KMS-11 (cell line): ENCODE measurements around the gene RFXAP.

Experiments
- H2AFZ ChIP-seq: fragments of 200-600 bp; sonication (generic); 2 replicates; pipeline ENCODE4 v1.6.1; 2016; ENCODE audit warnings: antibody characterized with exemption, mixed run types, low read depth
- H3K27ac ChIP-seq: fragments of 200-600 bp; sonication (generic); 2 replicates; pipeline ENCODE4 v1.6.1; 2016; ENCODE audit warnings: mild to moderate bottlenecking, mixed run types
- H3K27me3 ChIP-seq: fragments of 200-600 bp; sonication (generic); 2 replicates; pipeline ENCODE4 v1.6.1; 2017; ENCODE audit warnings: mild to moderate bottlenecking, low read depth, mixed run types, moderate library complexity; ENCODE audit not compliant: insufficient read depth
- H3K36me3 ChIP-seq: fragments of 200-600 bp; sonication (generic); 2 replicates; pipeline ENCODE4 v1.6.1; 2017; ENCODE audit warnings: mild to moderate bottlenecking, mixed run types; ENCODE audit not compliant: insufficient read depth
- H3K4me1 ChIP-seq: fragments of 200-600 bp; sonication (generic); 2 replicates; pipeline ENCODE4 v1.6.1; 2016; ENCODE audit warnings: mild to moderate bottlenecking, low read depth, mixed run types; ENCODE audit not compliant: poor library complexity, severe bottlenecking
- H3K4me2 ChIP-seq: fragments of 200-600 bp; sonication (generic); 2 replicates; pipeline ENCODE4 v1.7.0; 2016; ENCODE audit warnings: mild to moderate bottlenecking, mixed run types
- H3K4me3 ChIP-seq: fragments of 200-600 bp; sonication (generic); IDR thresholded peaks from 2 replicates; pipeline ENCODE4 v1.6.1; 2017; ENCODE audit warnings: low read depth, low read length, mixed read lengths; ENCODE audit not compliant: insufficient read depth
- H3K79me2 ChIP-seq: fragments of 200-600 bp; sonication (generic); 2 replicates; pipeline ENCODE4 v1.6.1; 2016; ENCODE audit warnings: low read depth, mixed run types; ENCODE audit not compliant: insufficient read depth
- H3K9ac ChIP-seq: fragments of 200-600 bp; sonication (generic); 2 replicates; pipeline ENCODE4 v1.6.1; 2016; ENCODE audit warnings: mild to moderate bottlenecking, mixed run types
- H4K20me1 ChIP-seq: fragments of 200-600 bp; sonication (generic); 2 replicates; pipeline ENCODE4 v1.6.1; 2016; ENCODE audit warnings: mild to moderate bottlenecking, mixed run types; ENCODE audit not compliant: insufficient read depth
- CTCF ChIP-seq: fragments of 200-600 bp; sonication (generic); conservative IDR thresholded peaks from 2 replicates; pipeline ENCODE4 v1.6.1; 2017; ENCODE audit warnings: low read depth, mild to moderate bottlenecking, antibody characterized with exemption, low read length, moderate library complexity, mixed read lengths

RFXAP gene

DNA sequence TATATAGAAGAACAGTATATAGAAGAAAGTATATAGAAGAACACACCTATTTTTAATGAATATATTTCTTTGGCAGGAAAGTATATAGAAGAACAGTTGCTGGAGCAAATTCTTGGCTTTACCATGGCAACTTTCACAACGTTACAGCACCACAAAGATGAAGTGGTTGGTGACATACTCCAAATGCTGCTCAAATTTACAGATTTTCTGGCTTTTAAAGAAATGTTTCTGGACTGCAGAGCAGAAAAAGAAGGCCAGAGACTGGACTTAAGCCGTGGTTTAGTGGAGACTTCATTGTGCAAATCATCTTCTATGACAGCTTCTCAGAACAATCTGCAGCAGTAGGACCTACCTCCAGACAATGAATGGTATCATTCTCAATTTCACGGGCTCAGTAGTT, 24.3 kb upstream of the RFXAP start:
- TF ChIP-seq CTCF: no peak
- H3K79me2 ChIP-seq: no peaks in the 10 kb centered on the region
- no peak overlapping the region for H2AFZ ChIP-seq
- no peaks in the 10 kb centered on the region for H3K36me3 ChIP-seq
- no peak overlapping the region for H3K27ac ChIP-seq
- H3K4me2 ChIP-seq: no peak overlapping the region
- no peak overlapping the region for H3K4me3 ChIP-seq
- no peaks in the 10 kb centered on the region for H3K27me3 ChIP-seq
- H4K20me1 ChIP-seq: no peaks in the 10 kb centered on the region
- no peak overlapping the region for H3K9ac ChIP-seq
- H3K4me1 ChIP-seq: peaks cover 10% of the 10 kb centered on the region

DNA sequence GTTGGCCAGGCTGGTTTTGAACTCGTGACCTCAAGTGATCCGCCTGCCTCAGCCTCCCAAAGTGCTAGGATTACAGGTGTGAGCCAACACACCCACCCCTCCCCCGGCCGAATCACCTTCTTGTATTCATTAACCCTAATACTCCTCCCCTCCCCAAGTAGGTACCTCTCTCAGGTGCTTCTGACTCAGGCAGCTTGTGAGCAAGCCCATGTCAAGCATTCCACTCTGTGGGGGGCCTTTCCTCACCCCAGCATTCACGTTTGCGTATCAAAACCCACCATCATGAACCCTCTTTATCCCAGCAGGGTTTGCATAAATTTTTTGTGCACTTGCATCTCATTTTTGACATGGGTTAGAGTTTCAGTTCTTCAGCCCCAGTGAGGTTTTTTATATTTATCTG, 23.6 kb upstream of the RFXAP start:
- no peak overlapping the region for H3K4me3 ChIP-seq
- no peaks in the 10 kb centered on the region for H4K20me1 ChIP-seq
- H3K4me2 ChIP-seq: no peak overlapping the region
- peaks cover 2% of the 10 kb centered on the region for H3K4me1 ChIP-seq
- H3K27me3 ChIP-seq: no peaks in the 10 kb centered on the region
- no peaks in the 10 kb centered on the region for H3K36me3 ChIP-seq
- no peak for TF ChIP-seq CTCF
- H2AFZ ChIP-seq: no peak overlapping the region
- no peaks in the 10 kb centered on the region for H3K79me2 ChIP-seq
- no peak overlapping the region for H3K27ac ChIP-seq
- no peak overlapping the region for H3K9ac ChIP-seq

- Histone ChIP-seq H3K36me3 (no peaks in the 10 kb centered on the region), H3K4me3 (no peak overlapping the region)
These were observed 23.0 kb upstream of the RFXAP start for GRCh38 chr13:36796052-36796451.

DNA sequence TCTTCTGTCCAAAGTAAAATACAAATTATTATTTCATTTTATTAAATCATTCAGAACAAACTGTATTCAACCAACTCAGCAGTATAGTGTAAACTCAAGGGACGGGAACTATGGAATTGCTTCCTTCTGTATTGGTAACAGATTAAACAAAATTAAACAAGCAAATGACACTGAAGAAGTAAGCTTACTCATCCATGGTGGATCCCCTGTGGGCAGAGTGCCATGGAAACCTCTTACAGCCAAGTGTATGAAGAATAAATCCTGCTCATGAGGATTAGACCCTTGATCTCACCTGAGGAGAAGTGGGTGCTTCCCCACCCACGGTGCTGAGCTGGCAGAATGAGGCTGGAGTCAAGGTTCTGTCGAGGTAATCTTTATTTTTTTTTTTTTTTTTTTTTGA, 18.0 kb upstream of the RFXAP start:
- Histone ChIP-seq H3K4me1 (no peaks in the 10 kb centered on the region), H3K27me3 (no peaks in the 10 kb centered on the region), H2AFZ (no peak overlapping the region), H3K9ac (no peak overlapping the region), H3K4me3 (no peak overlapping the region), H3K79me2 (no peaks in the 10 kb centered on the region), H4K20me1 (no peaks in the 10 kb centered on the region), H3K4me2 (no peak overlapping the region), H3K36me3 (no peaks in the 10 kb centered on the region), H3K27ac (no peak overlapping the region)
- no peak for TF ChIP-seq CTCF

More at GRCh38 chr13:36796052-36796451, 23.0 kb upstream of the RFXAP start:
- H4K20me1 ChIP-seq: no peaks in the 10 kb centered on the region
- H2AFZ ChIP-seq: no peak overlapping the region
- no peak for TF ChIP-seq CTCF
- no peak overlapping the region for H3K9ac ChIP-seq
- no peaks in the 10 kb centered on the region for H3K27me3 ChIP-seq
- H3K4me1 ChIP-seq: no peaks in the 10 kb centered on the region
- no peak overlapping the region for H3K27ac ChIP-seq
- no peaks in the 10 kb centered on the region for H3K79me2 ChIP-seq
- H3K4me2 ChIP-seq: no peak overlapping the region

DNA sequence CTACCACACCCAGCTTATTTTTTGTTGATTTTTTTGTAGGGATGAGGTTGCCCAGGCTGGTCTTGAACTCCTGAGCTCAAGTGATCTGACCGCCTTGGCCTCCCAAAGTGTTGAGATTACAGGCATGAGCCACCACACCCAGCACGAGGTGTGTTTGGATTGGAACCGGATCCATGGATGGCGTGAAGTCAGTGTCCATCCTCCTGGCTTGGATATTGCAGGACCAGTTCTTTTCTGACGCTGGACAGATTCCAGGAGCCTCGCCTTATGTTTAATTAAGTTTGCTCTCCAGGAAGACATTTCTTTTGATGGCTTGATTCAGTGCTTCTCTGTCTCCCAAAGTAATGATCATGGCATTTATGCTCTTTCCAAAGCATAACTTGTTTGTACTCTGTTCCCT, 14.4 kb upstream of the RFXAP start:
- Histone ChIP-seq H3K27ac (no peak overlapping the region), H3K4me3 (no peak overlapping the region), H3K27me3 (no peaks in the 10 kb centered on the region), H3K9ac (no peak overlapping the region), H4K20me1 (no peaks in the 10 kb centered on the region), H3K36me3 (no peaks in the 10 kb centered on the region), H2AFZ (no peak overlapping the region), H3K79me2 (no peaks in the 10 kb centered on the region), H3K4me1 (no peaks in the 10 kb centered on the region), H3K4me2 (no peak overlapping the region)
- no peak for TF ChIP-seq CTCF
